Putamen (tissue), 1 donor: Measurements from ENCODE around the gene IL31RA.
"Not testable (repeated sequence)": the region's sequence is repeated elsewhere in the genome, so short reads cannot be mapped to it uniquely, and the experiment has no call there.

ENCODE experiments used
- DNase-seq: peaks from one replicate; pipeline ENCODE4 v3.0.0-alpha.2; 2016; ENCODE audit warnings: low spot score

Gene IL31RA

GRCh38 chr5:55926476-55926875, 75.3 kb downstream of the IL31RA start:
- DNase-seq = no peak

- no peak for DNase-seq
These were observed 76.9 kb downstream of the IL31RA start for GRCh38 chr5:55927861-55928655.

GRCh38 chr5:55929020-55929799, 78.1 kb downstream of the IL31RA start:
- DNase-seq = no peak

DNA sequence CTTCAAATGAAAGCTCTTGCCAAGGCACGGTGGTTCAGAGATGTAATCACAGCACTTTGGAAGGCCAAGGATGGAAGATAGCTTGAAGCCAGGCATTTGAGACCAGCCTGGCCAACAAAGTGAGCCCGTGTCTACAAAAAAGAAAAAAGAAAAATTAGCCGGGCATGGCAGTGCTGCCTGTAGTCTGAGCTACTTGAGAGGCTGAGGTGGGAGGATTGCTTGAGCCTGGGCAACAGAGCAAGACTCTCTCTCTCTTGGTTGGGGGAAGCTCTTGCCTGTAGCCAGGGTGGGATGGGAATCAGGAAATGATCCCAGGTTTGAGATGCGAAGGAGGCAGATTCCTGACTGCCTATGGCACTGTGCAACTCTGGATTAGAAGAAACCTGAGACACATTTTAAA, 81.5 kb downstream of the IL31RA start:
- DNase-seq = no peak

- DNase-seq = no peak
These were observed 82.4 kb downstream of the IL31RA start for GRCh38 chr5:55933377-55934114.

GRCh38 chr5:55934115-55934613, 83.0 kb downstream of the IL31RA start:
- no peak for DNase-seq

GRCh38 chr5:55934720-55935119, 83.6 kb downstream of the IL31RA start:
- DNase-seq = no peak

- DNase-seq = no peak
These were observed 84.2 kb downstream of the IL31RA start for GRCh38 chr5:55935371-55935770.

- peak; percentile 73 for DNase-seq
These were observed 85.0 kb downstream of the IL31RA start for GRCh38 chr5:55936100-55936693.

DNA sequence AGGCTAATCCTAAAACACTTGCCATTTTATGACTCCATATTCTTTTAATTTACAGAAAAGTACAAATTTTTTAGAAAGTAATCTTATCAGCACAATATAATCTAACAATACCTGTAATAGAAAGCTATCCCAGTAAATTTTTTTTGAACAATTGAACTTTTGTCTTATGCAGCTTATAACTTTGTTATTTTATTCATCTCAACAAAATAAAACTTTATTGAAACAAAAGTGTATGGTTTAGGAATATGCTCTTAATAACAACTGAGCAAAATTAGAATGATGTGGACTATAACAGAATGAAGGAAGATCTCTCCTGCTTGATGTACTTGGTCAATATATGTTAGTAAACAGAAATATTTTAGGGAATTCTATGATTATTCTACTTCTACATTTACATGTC, 86.4 kb downstream of the IL31RA start:
- DNase-seq = not testable (repeated sequence)

- not testable (repeated sequence) for DNase-seq
These were observed 90.0 kb downstream of the IL31RA start for GRCh38 chr5:55941154-55941553.

DNA sequence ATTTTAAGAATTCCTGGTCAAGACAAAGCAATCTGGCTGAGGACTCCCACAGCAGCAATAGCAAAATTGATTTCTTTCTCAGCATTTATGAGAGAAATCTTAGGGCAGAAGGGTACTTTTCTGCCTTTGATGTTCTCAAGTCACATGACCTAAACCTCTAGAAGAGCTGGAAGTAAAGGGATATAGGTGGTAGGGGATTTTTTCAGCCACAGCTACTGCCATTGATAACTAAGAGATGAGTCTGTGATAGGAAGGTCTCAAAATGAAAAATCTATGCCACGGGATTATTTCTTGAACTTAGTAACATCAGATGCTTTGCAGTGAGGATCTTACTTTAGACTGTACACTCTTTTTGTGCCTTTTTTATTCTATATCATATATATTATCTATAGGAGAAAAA, 108.1 kb downstream of the IL31RA start:
- no peak for DNase-seq

DNA sequence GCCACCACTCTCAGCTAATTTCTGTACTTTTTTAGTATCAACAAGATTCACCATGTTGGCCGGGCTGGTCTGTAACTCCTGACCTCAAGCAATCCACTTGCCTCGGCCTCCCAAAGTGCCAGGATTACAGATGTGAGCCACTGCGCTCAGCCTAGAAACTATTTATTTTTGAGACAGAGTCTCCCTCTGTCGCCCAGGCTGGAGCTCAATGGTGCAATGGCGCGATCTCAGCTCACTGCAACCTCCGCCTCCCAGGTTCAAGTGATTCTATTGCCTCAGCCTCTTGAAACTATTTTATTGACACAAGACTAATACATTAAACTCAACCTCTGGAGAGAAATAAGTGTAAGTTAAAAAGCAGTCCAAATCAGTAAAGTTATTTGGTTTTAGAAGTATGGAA, 109.6 kb downstream of the IL31RA start:
- DNase-seq = no peak

DNA sequence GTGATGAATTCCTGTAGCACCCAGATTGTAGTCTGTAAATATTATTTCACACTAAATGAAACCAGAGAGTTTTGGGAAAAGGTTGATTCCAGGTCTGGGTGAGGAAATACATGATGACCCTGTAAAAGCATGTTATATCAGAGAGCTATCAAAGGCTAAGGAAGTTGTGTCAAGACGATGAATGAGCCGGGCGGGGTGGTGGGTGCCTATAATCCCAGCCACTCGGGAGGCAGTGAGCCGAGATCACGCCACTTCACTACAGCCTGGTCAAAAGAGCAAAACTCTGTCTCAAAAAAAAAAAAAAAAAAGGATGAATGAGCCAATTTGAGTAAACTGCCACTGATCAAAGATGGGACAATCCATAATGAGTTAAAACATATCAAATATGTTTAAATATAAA, 114.4 kb downstream of the IL31RA start:
- no peak for DNase-seq

DNA sequence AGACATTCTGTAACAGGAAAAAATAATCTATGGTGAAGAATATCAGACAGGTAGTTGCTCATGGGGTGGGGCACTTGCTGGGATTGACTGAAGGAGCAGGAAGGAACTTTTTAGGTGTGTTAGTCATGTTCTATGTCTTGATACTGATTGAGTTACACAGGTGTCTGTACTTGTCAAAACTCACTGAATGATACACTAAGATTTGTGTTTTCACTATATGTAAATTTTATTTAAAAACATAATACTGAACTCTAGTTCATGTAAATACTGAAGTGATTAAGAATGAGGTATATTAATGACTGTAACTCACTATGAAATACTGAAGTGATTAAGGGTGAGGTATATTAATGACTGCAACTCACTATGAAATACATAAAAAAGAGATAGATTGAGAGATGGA, 115.1 kb downstream of the IL31RA start:
- DNase-seq = no peak

GRCh38 chr5:55969956-55970355, 118.8 kb downstream of the IL31RA start:
- DNase-seq = no peak
